ENCODE measurements around the gene INHBE. TPM values are rescaled to one million over a fixed set of nuclear protein-coding genes. Genes with fewer than 3 reads are reported as not detected.
"Not testable (repeated sequence)": the region's sequence is repeated elsewhere in the genome, so short reads cannot be mapped to it uniquely, and the experiment has no call there.

Gene INHBE
- total RNA-seq, 1 donor from 2014 or later = not detected

DNA sequence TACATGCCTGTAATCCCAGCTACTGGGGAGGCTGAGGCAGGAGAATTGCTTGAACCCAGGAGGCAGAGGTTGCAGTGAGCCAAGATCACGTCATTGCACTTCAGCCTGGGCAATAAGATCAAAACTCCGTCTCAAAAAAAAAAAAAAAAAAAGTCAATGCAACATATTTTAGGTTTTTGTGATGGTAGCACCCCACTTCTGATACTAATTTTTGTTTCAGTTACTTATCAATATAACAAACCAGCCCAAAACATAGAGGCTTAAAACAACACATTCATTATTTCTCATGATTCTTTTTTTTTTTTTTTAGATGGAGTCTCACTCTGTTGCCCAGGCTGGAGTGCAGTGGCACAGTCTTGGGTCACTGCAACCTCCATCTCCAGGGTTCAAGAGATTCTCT, 13.7 kb upstream of the INHBE start:
- DNase-seq = not testable (repeated sequence)

DNA sequence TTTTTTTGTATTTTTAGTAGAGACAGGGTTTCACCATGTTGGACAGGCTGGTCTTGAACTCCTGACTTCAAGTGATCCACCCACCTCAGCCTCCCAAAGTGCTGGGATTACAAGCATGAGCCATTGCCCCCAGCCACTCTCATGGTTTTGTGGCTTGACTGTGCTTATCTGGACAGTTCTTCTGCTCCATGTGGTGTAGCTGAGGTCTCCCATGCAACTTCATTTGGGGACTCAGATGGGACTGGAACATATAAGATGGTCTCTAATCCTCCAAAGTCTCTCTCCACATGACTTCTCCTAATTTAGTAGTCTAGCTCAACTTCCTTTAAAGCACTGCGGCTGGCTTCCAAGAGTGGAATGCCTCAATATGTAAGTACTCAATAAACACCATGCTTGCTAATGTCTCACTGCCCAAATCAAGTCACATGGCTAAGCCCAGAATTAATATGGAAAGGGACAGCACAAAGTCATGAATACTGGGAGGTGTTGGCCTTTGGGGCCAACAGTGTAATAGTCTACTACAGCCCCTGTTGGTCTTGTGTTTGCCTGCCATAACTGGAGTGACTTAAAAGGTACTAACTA, 13.2 kb upstream of the INHBE start:
- DNase-seq = no peak

DNA sequence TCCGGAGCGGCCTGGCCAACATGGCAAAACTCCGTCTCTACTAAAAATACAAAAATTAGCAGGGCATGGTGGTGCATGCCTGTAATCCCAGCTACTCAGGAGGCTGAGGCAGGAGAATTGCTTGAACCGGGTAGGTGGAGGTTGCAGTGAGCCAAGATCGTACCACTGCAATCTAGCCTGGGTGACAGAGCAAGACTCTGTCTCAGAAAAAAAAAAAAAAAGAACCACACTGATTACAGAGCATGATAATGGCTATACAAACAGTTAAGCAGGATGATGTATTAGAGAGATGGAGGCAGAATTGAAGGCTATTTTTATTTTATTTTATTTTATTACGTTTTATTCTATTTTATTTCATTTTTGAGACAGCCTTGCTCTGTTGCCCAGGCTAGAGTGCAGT, 10.8 kb upstream of the INHBE start:
- not testable (repeated sequence) for DNase-seq

DNA sequence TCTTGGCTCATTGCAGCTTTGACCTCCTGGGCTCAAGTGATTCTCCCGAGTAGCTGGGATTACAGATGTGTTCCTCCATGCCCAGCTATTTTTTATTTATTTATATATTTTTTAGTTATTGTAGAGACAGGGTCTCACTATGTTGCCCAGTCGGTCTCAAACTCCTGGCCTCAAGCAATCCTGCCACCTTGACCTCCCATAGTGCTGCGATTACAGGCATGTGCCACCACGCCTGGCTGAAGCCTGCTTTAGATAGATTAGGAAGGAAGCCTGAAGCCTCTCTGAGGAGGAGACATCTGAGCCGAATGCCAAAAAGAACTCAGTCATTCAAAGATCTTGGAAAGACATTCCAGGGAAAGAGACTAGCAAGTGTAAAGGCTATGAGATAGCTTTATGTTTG, 10.4 kb upstream of the INHBE start:
- DNase-seq = no peak

DNA sequence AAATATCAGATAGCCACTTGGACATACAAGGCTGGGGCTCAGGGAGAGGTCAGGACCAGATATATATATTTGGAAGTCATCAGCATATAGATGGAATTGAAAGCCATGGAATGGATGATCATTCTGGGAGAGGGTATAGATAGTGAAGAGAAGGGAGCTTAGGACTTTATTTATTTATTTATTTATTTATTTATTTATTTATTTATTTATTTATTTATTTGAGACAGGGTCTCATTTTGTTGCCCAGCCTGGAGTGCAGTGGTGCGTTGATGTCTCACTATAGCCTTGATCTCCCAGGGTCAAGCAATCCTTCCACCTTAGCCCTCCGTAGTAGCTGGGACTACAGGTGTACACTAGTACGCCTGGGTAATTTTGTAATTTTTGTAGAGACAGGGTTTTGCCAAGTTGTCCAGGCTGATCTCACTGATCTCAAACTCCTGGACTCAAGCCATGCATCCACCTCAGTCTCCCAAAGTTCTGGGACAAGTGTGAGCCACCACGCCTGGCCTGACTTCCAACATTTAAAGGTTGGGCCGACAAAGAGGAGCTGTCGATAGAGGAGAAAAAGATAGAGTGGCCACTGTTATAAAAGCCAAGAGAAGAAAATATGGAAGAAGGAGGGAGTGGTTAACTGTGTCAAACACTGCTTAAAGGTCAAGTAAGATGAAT, 8.7 kb upstream of the INHBE start:
- no peak for DNase-seq

DNA sequence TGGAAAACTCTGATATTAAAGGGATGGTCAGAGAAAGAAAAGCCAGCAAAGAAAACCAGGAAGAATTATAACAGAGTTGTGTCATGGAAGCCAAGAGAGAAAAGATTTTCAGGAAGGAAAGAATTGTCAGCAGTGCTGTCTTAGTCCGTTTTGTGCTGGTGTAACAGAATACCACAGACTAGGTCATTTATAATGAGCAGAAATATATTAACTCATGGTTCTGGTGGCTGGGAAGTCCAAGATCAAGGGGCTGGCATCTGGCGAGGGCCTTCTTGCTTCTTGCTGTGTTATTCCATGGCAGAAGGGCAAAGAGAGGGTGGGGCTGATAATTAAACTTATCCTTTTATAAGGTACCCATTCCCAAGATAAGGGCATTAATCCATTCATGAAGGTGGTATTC, 6.4 kb upstream of the INHBE start:
- DNase-seq = no peak

DNA sequence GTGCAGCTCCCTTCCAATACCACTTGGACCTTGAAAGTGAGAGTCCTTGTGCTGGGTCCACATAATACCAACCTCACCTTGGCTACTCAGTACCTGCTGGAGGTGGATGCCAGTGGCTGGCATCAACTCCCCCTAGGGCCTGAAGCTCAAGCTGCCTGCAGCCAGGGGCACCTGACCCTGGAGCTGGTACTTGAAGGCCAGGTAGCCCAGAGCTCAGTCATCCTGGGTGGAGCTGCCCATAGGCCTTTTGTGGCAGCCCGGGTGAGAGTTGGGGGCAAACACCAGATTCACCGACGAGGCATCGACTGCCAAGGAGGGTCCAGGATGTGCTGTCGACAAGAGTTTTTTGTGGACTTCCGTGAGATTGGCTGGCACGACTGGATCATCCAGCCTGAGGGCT, 5.7 kb upstream of the INHBE start:
- no peak for DNase-seq

DNA sequence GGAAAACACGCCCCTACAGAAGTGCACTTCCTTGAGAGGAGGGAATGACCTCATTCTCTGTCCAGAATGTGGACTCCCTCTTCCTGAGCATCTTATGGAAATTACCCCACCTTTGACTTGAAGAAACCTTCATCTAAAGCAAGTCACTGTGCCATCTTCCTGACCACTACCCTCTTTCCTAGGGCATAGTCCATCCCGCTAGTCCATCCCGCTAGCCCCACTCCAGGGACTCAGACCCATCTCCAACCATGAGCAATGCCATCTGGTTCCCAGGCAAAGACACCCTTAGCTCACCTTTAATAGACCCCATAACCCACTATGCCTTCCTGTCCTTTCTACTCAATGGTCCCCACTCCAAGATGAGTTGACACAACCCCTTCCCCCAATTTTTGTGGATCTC, 5.0 kb upstream of the INHBE start:
- no peak for DNase-seq

DNA sequence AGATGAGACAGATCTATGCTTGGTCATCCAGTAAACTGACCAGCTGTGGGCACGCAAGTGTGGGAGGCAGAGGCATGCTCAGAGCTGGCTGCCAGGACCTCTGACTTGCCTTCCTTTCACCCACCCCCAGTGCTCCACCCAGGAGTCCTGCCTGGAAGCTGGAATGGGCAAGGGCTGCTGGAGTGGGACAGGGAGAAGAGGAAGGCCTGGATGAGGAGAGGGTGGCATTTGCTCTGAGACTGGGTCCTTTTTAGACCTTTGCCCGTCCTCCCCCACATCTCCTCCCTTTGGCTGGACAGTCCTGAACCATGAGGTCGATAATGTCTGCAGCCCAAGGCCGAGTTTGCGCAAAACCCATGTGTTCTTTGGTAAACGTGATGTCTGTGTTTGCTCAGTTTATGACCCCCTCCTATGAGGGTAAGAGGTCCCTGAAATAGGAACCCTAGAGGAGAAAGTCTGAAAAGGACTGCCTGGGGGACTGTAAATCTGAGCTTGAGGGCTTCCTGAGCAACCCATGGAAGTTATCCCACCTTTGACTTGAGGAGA, 3.8 kb upstream of the INHBE start:
- no peak for DNase-seq

DNA sequence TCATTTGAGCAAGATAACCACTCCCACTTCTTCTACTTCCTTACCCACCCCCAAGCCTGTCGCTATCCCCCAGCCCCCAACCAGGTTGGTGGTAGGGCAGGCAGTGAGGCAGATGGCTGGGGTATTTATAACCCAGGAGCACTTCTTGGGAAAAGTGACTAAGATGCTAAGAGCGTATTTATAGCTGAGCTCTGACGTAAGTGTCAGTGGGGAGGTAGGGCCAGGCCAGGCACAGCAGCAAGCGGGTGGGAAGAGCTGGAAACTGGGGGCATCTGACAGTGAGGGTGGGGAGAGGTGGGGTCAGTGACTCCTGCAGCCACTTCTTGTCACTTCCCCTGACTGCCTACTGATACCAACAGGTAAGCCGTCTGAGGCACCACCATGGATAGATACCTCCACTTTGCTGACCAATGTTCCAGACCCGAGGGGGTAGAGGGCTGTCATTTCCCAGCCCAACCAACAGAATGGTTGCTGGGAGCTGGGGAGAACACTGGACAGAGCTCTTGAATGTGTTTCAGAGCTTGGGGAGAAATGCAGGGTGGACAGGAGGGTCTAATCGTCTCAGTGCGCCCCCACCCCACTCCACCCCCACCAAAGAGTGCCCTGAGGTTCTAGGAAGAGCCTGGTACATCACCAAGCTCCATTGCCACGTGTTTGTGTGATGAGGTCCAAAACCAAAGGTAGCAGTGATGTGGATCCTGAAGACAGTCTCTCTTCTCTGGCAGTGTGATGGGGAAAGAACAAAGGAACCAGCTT, 2.7 kb upstream of the INHBE start:
- peak; percentile 80 for DNase-seq

DNA sequence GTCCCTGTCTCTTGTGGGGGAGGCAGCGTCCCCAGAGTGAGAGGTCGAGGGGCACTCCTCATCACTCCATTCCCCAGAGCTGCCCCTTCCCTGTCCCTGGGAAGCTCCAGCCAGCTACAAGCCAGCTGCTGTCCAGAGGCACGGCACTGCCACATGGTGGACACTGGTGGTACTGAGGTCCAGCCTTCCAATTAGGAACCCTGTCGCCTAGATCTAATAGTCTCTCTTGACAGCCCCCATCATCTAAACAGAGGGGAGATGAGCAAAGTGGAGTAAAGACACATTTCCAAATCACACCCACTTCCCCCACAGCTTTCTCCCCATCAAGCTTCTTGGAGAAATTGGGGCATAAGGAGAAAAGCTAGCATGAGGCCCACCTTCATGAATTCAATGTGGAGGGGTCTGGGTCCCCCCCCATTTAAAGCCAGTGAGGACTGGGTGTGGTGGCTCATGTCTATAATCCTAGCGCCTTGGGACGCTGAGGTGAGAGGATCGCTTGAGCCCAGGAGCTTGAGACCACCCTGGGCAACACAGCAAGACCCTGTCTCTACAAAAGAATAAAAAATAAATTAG, 2.1 kb upstream of the INHBE start:
- DNase-seq = peak; percentile 87

DNA sequence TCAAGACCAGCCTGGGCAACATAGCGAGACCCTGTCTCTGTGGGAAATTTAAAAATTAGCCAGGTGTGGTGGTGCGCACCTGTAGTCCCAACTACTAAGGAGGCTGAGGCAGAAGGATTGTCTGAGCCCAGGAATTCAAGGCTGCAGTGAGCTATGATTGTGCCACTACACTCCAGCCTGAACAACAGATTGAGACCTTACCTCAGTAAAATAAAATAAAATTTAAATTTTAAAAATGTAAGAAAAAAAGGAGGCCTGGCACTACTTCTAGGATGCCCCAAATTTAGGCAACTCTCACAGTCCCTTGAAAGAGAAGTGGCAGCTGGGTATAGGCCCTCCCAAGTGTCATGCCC, 918 bp upstream of the INHBE start:
- no peak for DNase-seq

DNA sequence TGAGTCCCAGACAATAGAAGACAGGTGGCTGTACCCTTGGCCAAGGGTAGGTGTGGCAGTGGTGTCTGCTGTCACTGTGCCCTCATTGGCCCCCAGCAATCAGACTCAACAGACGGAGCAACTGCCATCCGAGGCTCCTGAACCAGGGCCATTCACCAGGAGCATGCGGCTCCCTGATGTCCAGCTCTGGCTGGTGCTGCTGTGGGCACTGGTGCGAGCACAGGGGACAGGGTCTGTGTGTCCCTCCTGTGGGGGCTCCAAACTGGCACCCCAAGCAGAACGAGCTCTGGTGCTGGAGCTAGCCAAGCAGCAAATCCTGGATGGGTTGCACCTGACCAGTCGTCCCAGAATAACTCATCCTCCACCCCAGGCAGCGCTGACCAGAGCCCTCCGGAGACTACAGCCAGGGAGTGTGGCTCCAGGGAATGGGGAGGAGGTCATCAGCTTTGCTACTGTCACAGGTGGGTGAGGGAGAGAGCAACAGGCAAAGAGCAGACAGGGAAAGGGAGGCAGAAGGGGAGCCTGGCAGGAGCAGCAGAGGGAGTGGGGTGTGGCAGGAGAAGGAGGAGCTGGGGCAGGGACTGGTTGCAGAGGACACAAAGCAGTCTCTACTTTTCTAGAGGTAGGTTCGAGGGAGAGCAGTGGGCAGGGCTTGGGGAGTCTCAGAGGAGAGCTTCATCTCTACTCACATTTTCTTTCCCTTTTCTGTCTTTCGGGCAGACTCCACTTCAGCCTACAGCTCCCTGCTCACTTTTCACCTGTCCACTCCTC, 452 bp downstream of the INHBE start:
- peak; percentile 43 for DNase-seq

DNA sequence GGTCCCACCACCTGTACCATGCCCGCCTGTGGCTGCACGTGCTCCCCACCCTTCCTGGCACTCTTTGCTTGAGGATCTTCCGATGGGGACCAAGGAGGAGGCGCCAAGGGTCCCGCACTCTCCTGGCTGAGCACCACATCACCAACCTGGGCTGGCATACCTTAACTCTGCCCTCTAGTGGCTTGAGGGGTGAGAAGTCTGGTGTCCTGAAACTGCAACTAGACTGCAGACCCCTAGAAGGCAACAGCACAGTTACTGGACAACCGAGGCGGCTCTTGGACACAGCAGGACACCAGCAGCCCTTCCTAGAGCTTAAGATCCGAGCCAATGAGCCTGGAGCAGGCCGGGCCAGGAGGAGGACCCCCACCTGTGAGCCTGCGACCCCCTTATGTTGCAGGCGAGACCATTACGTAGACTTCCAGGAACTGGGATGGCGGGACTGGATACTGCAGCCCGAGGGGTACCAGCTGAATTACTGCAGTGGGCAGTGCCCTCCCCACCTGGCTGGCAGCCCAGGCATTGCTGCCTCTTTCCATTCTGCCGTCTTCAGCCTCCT, 1.1 kb downstream of the INHBE start:
- DNase-seq = peak; percentile 55

DNA sequence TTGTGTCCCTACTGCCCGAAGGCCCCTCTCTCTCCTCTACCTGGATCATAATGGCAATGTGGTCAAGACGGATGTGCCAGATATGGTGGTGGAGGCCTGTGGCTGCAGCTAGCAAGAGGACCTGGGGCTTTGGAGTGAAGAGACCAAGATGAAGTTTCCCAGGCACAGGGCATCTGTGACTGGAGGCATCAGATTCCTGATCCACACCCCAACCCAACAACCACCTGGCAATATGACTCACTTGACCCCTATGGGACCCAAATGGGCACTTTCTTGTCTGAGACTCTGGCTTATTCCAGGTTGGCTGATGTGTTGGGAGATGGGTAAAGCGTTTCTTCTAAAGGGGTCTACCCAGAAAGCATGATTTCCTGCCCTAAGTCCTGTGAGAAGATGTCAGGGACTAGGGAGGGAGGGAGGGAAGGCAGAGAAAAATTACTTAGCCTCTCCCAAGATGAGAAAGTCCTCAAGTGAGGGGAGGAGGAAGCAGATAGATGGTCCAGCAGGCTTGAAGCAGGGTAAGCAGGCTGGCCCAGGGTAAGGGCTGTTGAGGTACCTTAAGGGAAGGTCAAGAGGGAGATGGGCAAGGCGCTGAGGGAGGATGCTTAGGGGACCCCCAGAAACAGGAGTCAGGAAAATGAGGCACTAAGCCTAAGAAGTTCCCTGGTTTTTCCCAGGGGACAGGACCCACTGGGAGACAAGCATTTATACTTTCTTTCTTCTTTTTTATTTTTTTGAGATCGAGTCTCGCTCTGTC, 1.8 kb downstream of the INHBE start:
- DNase-seq = no peak

DNA sequence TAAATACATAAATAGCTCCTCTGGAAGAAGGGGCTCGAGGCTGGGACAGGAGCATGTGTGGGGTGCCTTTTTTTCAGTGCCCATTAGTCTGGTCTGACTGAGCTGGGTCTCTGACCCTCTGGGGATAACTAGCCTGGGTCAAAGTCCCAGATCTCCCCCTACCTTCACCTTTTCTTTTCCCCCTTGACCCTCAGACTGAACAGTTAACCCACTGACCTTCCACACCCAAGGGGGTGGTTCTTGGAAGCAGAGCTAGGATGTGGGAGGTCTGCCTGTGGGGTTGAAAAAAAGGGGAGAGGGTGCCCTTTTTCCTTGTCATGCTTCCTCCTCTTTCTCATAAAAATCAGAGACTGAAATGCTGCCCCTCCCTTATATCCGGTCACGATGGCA, 3.6 kb downstream of the INHBE start:
- no peak for DNase-seq

DNA sequence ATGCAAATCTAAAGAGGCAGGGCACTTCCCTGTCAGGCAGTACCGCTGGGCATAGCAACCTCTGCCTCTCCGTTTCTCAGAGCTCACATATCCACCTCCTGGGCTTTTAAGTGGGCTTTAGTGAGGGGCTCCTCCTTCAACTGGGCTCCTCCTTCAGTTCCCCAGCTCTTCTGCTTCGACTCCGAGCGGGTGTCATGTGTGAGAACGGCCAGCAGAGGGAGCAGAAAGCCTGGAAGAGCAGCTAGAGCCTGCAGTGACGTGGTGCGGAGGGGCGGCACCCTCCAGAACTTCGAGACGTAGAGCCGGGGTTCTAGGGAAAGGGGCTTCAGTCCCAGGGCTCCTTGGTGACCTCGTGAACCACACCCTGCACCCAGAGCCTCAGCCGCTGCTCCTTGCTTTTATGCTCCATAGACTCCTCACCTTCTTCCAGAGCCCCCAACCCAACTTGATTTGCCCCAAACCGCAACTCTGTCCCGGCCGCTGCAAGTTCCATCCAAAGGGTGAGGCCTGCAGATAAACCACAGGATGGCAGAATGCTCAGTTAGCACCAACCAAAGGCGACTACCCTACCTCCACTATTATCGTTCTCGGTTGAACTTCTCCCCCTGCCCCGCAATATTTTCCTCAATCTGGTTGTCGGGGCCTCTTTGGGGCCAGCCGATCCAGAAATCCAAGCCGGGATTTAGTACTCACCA, 4.1 kb downstream of the INHBE start:
- DNase-seq = peak; percentile 99

DNA sequence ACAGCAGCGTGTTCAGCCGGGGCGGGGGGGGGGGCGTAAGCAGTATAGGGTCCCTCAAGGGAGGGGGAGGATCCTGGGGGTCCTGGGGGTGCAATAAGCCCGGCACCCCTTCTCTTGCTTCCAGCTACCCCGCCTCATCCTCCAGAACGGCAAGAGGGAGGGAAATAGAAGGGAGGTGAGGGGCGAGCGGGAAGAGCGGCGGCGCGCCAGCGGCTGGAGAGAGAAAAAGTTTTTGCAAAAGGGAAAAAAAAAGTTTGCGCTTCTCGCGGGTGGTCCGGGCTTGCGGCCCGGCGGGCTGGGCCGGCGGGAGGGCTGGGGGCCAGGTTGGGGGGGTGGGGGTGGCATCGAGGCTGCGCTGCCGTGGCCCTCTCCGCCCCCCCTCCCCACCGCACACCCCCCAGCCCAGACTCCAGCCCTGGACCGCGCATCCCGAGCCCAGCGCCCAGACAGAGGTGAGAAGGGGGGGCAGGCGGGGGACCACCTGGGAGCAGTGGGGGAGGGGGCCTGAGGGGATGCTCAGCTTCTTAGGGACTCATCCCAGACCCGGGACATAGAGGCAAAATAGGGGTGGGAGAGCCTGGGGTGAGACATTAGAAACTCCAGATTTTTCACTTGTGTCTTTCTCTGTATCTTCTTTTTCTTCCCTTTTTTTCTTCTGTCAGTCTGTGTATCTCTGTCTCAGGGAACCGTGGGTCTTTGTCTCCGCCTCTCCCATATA, 4.8 kb downstream of the INHBE start, which contains the start of gene GLI1:
TSS of gene GLI1 (plus strand) at position 36 of the 718 bp plus-strand sequence. CDS start 3,907 bp downstream, outside the sequence.
- DNase-seq = peak; percentile 56

DNA sequence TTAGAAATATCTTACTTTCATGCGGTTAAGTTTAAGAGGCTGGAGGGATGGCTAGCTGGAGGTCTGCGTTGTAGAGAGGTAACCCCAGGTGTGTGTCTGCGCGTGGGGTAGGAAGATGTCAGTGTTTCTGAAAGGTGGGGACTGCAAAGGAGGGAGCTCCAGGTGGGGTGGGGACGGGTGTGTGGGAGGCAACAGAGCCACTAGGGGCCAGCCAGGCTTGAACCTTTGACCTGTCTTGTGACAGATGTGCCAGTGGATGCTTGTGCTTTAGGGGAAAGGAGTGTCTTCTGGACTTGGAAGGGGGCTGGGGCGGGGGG, 5.3 kb downstream of the INHBE start:
- no peak for DNase-seq

DNA sequence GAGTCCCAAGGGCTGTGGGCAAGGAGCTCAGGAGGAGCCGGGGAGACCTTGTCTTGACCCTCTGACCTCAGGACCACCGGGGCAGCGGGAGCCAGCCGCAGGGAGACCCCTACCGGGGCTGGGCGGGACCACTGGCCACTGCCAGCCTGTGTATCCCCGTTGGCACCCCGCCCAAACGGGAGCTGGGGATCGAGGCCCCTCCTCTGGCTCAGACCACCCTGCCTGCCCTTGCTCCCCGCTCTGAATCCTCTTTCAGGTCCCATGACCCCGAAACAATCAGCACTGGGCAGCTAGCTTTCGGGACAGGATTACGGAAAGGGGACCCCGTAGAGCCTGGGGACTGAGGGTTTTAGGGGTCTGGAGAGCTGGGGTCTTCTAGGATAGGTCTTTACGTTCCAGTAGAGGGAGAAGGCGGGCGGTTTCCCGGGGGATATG, 5.8 kb downstream of the INHBE start:
- peak; percentile 60 for DNase-seq
